Ectodermal cell (in vitro differentiated cells): ENCODE data around the gene CNGA4.
A peak's percentile ranks its signal among the peaks of the same experiment; 100 is the strongest.

Source experiments
- H3K27ac ChIP-seq: 2 replicates; pipeline ENCODE4 v1.7.0; 2013; ENCODE audit warnings: mild to moderate bottlenecking, low read depth, low read length; ENCODE audit not compliant: insufficient read depth, poor library complexity, severe bottlenecking
- H3K27me3 ChIP-seq: 2 replicates; pipeline ENCODE4 v1.7.0; 2013; ENCODE audit warnings: mild to moderate bottlenecking, low read length; ENCODE audit not compliant: insufficient read depth, control insufficient read depth, poor library complexity, severe bottlenecking
- H3K36me3 ChIP-seq: one replicate; pipeline ENCODE4 v1.7.0; 2013; ENCODE audit warnings: low read length; ENCODE audit not compliant: control insufficient read depth, insufficient read depth
- H3K4me1 ChIP-seq: one replicate; pipeline ENCODE4 v1.7.0; 2013; ENCODE audit warnings: low read length; ENCODE audit not compliant: control insufficient read depth, insufficient read depth
- H3K4me3 ChIP-seq: 2 replicates; pipeline ENCODE4 v1.7.0; 2013; ENCODE audit warnings: low read depth, low read length, control low read depth; ENCODE audit not compliant: insufficient read depth
- H3K9me3 ChIP-seq: 2 replicates; pipeline ENCODE4 v1.7.0; 2013; ENCODE audit warnings: mild to moderate bottlenecking, low read length, moderate library complexity; ENCODE audit not compliant: control insufficient read depth
- WGBS, 2 experiments: methylation state at CpG; one replicate each; pipeline ENCODE4 v1.1.7; 2013; ENCODE audit warnings: missing lambda C conversion rate in 2 of 2; 5-methylcytosine and 5-hydroxymethylcytosine counted together

The CNGA4 gene

DNA sequence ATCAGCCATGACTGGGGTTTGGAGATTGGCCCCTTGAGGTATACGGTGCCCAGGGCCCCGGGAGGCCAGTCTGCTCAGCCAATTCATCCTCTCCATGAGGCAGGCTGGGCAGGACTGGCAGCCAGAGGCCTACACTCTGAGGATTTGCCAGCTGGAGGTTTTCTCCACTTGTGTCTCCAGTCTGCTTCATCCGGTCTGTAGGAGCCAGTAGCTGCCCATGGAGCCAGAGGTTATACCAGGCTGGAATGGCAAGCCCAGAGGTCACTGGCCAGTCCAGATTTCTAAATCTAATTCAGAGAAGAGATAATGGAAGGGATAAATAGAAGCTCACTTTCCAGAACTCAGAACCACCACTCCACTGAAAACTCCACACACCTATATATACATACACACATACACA is 14.5 kb upstream of the CNGA4 start:
- H3K4me3 ChIP-seq, result no peak overlapping the region
- peaks cover 13% of the 10 kb centered on the region for H3K36me3 ChIP-seq
- no peak overlapping the region for H3K27ac ChIP-seq
- no peaks in the 10 kb centered on the region for H3K9me3 ChIP-seq
- no peaks in the 10 kb centered on the region for H3K4me1 ChIP-seq
- H3K27me3 ChIP-seq, result no peaks in the 10 kb centered on the region
- 92 to 99% methylated on average over 3 of the region's 3 CpGs for WGBS, 2 experiments

DNA sequence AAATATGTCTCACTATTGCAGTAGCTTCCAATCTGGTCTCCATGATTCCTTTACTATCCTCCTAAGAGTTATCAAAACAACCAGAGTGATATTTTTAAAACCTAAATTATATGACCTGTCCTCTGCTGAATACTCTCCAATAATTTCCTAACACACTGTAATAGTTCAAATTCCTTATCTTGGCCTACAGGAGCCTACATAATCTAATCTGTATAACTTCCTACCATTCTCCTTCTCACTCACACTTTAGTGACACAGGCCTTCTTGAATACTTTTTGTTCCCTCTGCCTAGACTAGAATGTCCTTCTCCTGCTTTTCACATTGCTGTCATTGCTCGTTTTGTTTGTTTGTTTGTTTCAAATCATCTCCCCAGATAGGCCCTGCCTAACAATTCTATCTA is 13.9 kb upstream of the CNGA4 start:
- Histone ChIP-seq H3K4me1 (no peaks in the 10 kb centered on the region), H3K27me3 (no peaks in the 10 kb centered on the region), H3K9me3 (no peaks in the 10 kb centered on the region), H3K4me3 (no peak overlapping the region), H3K27ac (no peak overlapping the region), H3K36me3 (peaks cover 13% of the 10 kb centered on the region)
- WGBS, 2 experiments, result 81 to 90% methylated on average over 1 of the region's 1 CpG

DNA sequence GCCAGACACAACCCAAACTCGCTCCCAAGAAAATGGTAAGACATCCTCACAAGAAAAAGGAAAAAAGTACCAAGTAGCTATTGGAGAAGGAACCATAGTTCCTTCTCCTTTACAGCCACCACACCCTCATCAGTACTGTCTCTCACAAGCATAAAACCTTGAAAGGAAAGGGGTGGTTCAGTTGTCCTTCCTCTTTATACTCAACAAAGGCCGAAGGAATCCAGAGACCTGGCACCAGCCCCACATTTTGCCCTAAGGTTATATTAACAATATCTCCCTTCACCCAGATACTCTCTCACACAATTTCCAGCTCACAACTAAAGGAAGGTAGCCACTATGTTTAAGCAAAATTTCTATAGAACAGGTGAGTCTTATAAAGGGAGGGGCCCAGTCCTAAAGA is 13.0 kb upstream of the CNGA4 start:
- Histone ChIP-seq H3K36me3 (peaks cover 13% of the 10 kb centered on the region), H3K9me3 (no peaks in the 10 kb centered on the region), H3K4me1 (no peaks in the 10 kb centered on the region), H3K27me3 (no peaks in the 10 kb centered on the region), H3K27ac (no peak overlapping the region), H3K4me3 (no peak overlapping the region)
- 93% methylated on average over 2 of the region's 2 CpGs for WGBS, 2 experiments

DNA sequence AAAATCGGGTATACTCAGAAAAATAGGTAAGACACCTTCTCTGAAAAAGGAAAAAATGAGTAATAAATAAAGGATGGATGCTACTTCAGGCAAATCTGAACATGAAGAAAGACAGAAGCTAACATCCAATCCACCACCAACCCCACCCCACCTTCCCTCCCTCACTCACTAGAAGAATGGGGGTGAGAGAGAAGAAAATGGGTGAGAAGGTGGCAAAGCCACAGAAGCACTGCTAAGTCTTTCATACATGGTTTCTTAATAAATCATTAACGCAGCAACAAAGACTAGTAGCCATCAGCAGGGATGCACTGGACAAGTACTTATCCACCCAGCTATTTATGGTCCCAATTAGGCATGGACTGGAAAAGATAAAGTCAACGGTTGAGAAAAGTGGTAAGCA is 10.4 kb upstream of the CNGA4 start:
- no peak overlapping the region for H3K4me3 ChIP-seq
- no peaks in the 10 kb centered on the region for H3K27me3 ChIP-seq
- H3K9me3 ChIP-seq, result no peaks in the 10 kb centered on the region
- H3K36me3 ChIP-seq, result peaks cover 7% of the 10 kb centered on the region
- H3K4me1 ChIP-seq, result peaks cover 6% of the 10 kb centered on the region
- H3K27ac ChIP-seq, result no peak overlapping the region
- WGBS, 2 experiments, result 63 to 67% methylated on average over 3 of the region's 3 CpGs

DNA sequence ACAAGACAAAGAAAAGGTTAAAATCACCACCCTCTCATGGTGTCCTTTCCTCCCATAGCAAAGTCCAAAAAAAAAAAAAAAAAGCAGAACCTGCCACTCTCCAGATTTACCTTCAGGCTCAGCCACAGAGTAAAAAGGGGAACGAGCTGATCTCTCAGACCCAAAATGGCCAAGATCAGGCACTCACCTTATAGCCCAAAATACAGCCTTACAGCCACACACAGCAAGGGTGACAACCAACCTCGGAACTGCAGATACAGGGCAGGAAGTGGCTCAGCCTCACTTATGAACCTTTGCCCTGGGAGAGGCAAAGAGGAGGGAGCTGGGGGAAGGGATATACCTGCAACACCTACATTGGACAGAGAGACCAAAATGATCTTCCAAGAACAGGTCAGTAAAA is 9.0 kb upstream of the CNGA4 start:
- WGBS, 2 experiments, result 62 to 79% methylated on average over 2 of the region's 2 CpGs
- H3K27ac ChIP-seq, result no peak overlapping the region
- H3K27me3 ChIP-seq, result no peaks in the 10 kb centered on the region
- no peak overlapping the region for H3K4me3 ChIP-seq
- H3K4me1 ChIP-seq, result peaks cover 8% of the 10 kb centered on the region
- H3K36me3 ChIP-seq, result no peaks in the 10 kb centered on the region
- no peaks in the 10 kb centered on the region for H3K9me3 ChIP-seq

DNA sequence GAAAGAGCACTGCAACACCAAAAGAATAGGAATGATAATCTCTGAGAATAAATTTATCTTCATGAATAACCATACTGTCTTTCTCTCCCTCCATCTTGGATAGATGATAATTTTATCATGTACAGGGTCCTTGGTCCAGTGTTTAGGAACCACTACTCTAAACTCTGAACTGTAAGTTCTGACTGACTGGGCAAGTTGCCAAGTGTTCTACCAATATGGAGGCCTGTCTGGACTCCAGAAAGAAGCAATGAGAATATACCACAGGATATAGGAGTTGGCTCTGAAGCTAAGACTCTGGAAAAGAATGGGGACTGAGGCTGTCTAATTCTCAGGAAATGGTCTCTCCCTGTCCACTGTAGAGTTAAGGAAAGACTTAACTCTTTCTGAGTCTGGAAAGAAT is 6.0 kb upstream of the CNGA4 start:
- Histone ChIP-seq H3K9me3 (no peaks in the 10 kb centered on the region), H3K4me3 (no peak overlapping the region), H3K27me3 (no peaks in the 10 kb centered on the region), H3K27ac (no peak overlapping the region), H3K4me1 (peaks cover 8% of the 10 kb centered on the region), H3K36me3 (no peaks in the 10 kb centered on the region)

DNA sequence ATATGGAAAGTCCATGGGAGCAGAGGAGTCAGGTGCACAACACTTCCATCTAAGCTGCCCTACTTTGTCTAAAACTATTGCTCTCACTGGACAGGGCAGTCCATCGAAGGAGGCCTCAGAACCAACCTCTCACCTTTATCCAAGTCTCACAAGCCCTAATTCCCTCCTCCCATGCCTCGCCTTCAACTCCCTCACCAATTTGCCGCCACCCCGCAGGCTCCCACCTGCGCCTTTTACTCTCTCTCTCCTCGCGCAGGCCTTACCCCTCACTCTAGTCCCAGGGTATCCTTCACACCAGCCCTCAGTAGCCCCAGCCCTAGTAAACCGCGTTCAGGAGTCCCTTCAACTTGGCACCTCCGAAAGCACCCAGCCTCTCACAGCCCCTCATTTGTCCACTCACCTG is 4.9 kb upstream of the CNGA4 start:
- 2 to 3% methylated on average over 10 of the region's 10 CpGs for WGBS, 2 experiments
- peak overlapping the region; percentile 75 for H3K4me3 ChIP-seq
- H3K4me1 ChIP-seq, result peaks cover 8% of the 10 kb centered on the region
- H3K27ac ChIP-seq, result no peak overlapping the region
- H3K9me3 ChIP-seq, result no peaks in the 10 kb centered on the region
- H3K36me3 ChIP-seq, result no peaks in the 10 kb centered on the region
- no peaks in the 10 kb centered on the region for H3K27me3 ChIP-seq

DNA sequence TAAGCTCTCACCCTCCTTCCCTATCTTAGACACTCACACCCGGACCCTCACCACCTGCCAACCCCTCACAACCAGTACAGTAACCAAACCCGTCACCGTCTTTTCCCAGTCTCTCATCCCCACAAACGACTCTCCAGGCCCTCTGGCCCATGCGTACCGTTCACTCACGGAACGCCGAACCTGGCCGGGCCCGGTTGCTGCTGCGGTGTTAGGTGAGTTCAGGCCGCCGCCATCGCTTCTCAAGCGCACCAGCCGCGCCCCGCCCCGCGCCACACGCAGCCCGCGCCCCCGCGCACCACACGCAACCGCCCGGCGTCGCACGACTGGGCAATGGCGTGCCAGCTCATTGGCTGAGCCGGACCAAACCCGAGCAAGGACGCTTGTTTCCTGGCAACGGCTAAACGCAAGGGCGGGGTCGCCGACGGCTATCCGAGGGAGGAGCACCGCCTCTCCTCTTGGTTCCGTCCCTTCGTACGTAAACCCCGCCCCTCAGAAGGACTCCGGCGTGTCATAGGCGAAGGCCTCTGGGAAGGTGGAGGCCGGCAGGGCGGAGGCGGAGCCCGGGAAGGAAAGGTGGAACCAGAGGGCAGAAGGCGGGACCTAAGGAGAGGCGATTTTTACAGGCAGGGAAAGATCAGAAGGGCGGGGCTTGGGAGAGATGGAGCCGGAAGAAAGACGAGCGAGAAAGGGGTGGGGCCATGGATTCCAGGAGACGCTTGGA is 4.3 kb upstream of the CNGA4 start, which contains the start of gene FHIP1B:
Gene FHIP1B, minus strand, starts transcription at position 250 of the 721 bp plus-strand sequence. CDS start 10,120 bp downstream, outside the sequence.
- Histone ChIP-seq H3K36me3 (no peaks in the 10 kb centered on the region), H3K4me3 (peak within 1 kb of the TSS; percentile 75), H3K27ac (peak within 1 kb of the TSS; percentile 71), H3K27me3 (no peaks in the 10 kb centered on the region), H3K4me1 (peaks cover 8% of the 10 kb centered on the region), H3K9me3 (no peaks in the 10 kb centered on the region)
- WGBS, 2 experiments, result 0% methylated on average over 62 of the region's 62 CpGs

DNA sequence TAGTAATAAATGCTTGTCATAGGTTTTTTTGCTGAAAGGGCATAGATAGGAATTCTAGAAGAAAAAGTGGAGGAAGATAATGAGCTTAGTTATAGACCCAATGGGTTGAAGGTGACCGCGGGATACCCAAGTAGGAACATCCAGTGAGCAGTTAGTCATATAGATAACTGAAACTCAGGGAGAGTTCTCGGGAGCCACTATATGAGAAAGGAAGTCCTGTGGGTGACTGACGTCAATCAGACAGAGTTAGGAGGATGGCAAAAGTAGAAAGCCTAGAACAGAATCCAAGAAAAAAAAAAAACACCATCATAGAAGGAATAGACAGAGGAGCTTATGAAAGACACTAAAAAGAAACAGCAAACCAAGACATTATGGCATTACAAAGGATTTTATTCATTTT is 1.6 kb upstream of the CNGA4 start:
- Histone ChIP-seq H3K27ac (no peak overlapping the region), H3K9me3 (no peaks in the 10 kb centered on the region), H3K36me3 (no peaks in the 10 kb centered on the region), H3K4me3 (no peak overlapping the region), H3K27me3 (no peaks in the 10 kb centered on the region), H3K4me1 (peaks cover 8% of the 10 kb centered on the region)
- 93 to 100% methylated on average over 3 to 4 of the region's 4 CpGs for WGBS, 2 experiments

DNA sequence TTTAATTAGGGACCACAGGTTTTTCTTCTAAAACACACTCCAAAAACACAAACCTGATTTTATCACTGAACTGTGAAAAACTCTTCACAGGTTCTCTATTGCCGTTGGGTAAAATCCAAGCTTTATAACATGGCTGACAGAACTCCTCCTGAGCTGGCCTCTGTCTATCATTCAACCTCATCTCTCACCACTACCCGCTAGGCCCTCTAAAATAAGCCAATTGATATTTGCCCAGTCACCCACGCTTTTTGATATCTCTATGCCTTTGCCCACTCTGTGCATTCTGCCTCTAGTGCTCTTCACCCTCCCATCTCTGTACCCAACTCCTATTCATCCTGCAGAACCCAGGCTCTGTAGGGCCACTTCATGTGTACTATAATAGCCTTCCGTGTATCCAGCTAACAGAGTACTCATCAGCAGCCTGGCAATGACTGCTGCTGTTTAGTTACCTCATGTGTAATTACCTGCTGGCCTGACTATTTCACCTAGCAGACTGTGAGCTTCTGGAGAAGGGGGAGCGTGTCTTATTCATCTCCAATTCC is 1.1 kb upstream of the CNGA4 start:
- no peaks in the 10 kb centered on the region for H3K27me3 ChIP-seq
- WGBS, 2 experiments, result 92% methylated on average over 4 to 5 of the region's 5 CpGs
- H3K27ac ChIP-seq, result no peak overlapping the region
- no peaks in the 10 kb centered on the region for H3K36me3 ChIP-seq
- no peaks in the 10 kb centered on the region for H3K9me3 ChIP-seq
- H3K4me1 ChIP-seq, result peaks cover 8% of the 10 kb centered on the region
- no peak overlapping the region for H3K4me3 ChIP-seq
